GM19025 (cell line): ENCODE results near the gene SLC17A1.

Experiments used
- ATAC-seq: cut with Tn5 transposase; IDR thresholded peaks from one replicate; pipeline ENCODE4 v1.9.1; 2021; ENCODE audit warnings: mild to moderate bottlenecking, low read depth, moderate library complexity; ENCODE audit not compliant: unreplicated experiment

The SLC17A1 gene, protein sequence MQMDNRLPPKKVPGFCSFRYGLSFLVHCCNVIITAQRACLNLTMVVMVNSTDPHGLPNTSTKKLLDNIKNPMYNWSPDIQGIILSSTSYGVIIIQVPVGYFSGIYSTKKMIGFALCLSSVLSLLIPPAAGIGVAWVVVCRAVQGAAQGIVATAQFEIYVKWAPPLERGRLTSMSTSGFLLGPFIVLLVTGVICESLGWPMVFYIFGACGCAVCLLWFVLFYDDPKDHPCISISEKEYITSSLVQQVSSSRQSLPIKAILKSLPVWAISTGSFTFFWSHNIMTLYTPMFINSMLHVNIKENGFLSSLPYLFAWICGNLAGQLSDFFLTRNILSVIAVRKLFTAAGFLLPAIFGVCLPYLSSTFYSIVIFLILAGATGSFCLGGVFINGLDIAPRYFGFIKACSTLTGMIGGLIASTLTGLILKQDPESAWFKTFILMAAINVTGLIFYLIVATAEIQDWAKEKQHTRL

DNA sequence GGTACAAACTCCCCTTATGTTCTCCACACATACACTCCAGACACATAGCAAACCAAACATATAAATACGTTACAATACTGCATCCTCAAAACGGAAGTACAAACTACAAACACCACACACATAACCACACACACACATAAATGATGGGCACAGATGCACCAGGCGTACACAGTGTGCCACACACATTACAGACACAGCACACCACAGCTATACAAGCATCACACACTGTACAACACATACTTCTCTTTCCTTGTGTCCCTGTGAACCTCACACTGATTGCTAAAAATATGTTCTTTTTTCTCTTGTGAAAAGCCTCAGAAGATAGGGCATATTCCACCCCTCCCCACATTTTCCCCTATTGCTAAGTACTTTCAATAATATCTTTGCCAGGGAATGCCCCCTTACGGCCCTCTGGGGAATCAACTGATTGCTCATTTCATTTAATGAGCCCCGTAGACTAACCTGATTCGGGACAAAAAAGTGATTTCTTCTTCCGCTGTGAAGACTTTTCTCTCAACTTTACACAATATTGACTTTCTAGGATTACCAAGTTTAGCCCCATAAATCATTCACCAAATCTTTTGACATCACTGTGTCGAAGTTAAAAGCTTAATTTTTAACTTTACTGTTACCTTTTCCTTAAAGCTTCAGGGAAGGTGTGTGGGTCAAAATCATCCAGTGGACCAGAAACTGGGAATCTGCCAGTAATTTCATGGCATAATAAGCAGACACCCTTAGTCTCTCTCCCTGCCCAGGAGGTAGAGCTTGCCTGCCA, at the start of gene SLC17A1:
TSS of gene SLC17A1 (minus strand) at position 521 of the 775 bp plus-strand sequence. CDS start 1,495 bp downstream, outside the sequence.
- no peak for ATAC-seq

DNA sequence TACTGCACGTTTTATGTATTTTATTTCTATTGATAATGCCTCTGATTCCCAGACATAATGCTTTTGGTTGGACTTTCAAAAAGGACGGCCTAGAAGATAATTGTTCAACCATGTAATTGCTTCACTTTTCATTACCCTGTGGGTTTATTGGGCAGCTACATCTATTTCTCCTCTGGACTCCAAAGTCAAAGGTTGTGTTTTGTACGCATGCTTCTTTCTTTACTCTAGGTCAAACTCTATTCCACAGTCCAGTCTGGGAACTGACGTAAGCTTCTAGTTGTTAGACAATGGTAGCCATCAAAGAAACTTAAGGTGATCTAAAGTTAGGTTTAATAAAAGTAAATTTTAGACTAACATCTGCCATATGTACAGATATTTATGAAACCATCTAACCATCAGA, 48.7 kb upstream of the SLC17A1 start:
- ATAC-seq: no peak

DNA sequence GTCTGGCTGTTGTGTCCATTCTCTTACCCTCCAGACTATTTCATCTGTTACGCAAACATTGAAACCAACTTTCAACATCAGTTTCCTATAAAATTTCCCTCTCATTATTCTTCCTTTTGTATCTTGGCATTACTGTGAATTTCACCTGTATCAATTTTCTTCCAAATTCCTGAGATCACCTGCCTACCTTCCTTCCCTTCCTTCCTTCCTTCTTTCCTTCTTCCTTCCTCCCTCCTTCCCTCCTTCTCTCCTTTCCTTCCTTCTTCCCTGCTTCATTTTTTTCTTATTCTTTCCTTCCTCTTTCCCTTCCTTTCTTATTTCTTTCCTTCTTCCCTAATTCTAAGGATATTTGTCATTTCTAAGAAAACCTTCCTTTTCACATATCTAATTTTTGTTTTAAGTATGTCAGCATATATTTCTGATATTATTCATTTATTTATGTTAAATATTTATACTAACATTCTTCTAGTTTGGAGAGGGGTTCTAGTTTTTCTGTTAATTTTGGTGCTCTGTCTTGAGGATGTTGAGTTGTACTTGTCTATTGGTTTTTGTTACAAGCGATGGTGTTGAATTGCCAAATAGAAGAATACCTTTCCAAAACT, 47.0 kb upstream of the SLC17A1 start:
- ATAC-seq: no peak

DNA sequence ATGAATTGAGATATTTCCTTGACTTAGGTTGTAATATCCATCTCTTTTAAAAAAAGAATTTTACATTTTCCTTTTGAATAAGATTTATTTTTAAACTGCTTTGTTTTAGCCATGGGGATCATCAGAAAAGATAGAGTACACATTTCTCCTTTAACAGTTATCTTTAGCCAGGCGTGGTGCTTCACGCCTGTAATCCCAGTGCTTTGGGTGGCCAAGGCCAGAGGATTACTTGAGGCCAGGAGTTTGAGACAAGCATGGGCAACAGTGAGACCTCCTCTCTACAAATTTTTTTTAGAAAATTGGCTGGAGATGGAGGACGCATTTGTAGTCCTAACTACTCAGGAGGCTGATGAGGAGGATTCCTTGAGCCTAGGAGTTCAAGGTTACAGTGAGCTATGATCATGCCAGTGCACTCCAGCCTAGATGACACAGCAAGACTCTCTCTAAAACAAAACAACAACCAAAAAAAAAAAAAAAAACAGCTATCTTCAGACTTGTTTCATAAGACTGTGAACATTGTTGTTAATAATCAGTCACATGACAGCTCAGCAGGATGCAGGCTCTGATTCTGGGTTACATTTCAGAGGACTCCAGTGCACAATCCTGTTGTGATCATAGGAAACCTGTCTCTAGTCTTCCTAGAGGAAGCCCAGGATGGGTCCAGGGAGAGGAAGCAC, 44.2 kb upstream of the SLC17A1 start:
- ATAC-seq: no peak

DNA sequence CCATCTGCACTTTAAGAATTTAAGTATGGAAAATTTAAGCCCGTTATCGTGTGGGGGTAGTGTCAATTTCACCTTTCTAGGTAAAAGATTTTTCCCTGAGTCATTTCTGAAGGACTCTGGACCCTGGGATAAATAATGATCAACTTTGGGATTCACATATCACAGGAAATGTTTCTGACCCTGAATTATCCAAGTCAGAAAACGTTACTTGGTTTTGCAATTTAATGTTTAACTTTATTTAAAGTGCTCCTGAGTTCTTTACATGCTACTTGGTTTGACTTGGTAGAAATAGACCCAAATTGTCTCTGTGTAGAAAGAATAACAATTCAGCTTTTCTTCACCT, 43.7 kb upstream of the SLC17A1 start:
- no peak for ATAC-seq

DNA sequence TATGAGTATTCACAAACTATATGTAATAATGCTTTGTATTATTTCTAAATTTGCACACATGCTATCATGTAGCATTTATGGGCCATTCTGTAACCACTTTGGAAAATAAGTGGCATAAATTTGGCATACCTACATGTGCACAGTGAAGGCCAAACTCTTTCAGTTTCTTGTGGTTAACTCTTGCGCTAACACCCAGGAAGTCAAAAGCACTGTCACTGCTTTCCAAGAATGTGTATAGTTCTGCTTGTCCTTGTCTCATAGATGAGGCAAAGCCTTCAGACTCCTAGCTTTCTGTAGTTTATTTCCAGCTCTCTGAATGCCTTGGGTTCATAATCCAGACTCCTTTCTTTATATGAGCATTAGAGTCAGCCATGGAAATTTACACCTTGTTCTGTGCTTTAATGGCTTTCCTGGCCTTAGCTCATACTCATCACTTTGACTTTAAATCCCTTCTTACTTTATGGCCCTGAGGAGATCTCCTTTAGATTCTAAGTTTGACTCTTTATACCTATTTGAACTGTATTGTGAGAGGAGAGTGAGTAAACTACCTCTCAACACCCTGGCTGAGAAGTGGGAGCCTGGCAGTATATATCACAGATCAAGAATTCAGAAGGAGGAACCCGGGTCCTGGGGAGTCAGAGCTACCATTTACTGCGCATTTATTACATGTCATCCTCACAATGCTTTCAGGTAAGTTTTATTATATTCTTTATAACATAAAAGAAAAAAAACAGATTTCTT, 43.1 kb upstream of the SLC17A1 start:
- no peak for ATAC-seq

DNA sequence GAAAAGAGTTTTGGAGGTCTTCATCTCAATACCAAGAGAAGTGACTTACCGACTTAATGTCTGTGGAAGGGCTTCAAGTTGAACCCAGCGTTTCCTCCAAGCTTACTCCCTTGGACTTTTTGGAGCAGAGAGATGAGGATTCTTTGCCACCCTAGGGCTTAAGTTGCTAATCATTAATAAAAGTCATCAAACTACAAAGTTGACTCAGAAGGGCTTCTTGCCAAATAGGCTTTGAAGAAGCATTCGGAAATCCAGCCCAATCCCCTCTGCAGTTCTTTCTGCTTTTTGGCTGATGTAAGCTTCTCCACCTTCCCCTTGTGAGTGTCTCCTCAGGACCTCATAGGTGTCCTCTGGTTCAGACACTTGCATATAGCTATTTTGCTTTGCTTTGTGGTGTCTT, 42.3 kb upstream of the SLC17A1 start, which contains the start of gene SLC17A3:
TSS of gene SLC17A3 (minus strand) at position 126 of the 400 bp plus-strand sequence. CDS start 5,856 bp downstream, outside the sequence.
- ATAC-seq: no peak

DNA sequence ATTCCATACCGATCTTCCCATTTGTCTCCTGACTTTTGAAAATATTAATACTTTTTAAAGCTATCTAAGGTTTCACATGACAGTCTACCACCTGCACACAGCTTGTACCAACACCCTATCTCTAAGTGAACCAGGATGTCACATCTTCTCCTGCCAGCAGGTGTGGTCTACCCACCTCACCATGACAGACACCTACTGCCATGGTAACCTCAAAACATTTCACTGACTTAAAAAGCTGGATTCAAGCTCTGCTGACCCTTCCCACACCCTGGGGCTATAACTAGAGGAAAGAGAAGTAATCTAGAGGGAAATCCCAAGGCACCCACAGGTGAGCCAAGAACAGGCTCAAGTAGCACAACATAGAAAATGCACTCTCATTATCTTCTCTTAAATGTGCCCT, 41.0 kb upstream of the SLC17A1 start:
- ATAC-seq: no peak

DNA sequence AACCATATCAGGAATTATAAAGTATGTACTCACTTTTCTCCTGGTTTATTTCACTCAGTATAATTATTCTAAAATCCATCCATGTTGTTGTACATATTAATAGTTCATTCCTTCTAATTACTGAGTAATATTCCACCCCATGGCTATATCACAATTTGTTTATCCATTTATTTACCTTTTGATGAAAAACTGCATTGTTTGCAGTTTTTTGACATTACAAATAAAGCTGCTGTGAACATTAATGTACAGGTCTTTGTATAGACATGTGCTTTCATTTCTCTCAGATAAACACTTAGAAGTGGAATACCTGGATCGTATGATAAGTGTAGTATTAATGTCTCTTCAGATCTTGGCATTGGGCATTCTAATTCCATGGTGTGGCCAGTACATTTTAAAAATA, 38.0 kb upstream of the SLC17A1 start:
- ATAC-seq: no peak

DNA sequence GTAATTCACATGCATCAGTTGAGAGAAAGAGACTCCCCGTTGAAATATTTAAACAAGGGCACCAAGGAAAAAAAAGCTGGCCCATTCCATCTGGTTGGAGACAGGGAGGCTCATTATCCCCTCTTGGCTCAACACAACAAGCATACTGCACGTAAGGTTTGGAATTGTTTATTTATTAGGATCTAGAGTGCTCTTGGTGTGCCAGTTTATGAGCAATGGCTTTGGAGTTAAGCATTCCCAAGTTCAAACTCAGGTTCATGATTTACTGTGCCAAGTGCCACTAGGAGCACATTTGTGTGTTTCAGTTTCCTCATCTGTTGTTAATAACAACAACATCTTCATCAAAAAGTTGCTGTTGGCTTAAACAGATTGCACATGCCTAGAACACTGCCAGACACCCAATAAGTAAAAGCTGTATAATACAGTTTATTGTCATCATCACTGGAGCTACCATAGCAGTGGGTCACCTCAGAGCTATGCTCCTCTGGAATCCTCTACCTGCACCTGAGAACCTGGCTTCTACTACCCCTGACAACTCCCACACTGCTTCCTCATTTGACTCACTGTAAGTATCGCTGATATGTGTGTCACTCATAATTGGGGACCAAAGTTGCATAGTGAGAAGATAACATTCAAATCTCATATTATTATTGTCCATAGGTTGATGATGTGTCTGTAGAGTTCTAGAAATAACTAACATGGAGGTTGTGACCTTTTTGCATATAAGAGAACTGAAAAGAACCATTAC, 36.8 kb upstream of the SLC17A1 start:
- ATAC-seq: no peak

DNA sequence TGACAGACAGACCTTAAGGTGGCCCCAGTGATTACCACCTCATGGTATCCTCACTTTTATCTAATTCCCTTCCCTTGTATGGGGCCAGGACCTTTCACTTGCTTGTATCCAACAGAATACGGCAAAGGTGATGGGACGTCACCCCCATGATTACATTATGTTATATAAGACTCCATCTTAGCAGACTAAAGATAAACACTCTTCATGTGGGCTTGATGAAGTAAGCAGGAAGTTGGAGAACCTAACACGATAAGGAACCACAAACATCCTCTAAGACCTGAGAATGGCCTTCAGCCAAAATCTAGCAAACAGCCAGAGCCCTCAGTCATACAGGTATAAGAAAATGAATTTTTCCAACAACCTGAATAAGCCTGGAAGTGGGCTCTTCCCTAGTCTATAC, 34.2 kb upstream of the SLC17A1 start:
- no peak for ATAC-seq

DNA sequence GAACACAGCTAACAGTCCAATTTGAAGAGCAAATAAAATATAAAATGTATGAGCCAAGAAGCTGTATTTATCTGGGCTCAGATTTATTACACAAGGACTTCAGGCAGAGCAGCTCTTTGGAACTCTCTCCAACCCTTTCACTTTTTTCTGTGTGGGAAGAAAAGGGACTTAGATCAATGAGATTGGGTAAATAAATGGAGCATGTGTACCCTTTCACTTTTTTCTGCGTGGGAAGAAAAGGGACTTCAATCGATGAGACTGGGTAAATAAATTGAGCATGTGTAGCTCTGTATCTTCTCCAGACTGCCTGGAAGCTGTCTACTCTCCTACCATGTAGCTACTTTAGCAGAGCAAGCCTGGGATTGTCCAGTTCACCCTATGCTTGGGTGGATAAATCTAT, 31.5 kb upstream of the SLC17A1 start:
- no peak for ATAC-seq

DNA sequence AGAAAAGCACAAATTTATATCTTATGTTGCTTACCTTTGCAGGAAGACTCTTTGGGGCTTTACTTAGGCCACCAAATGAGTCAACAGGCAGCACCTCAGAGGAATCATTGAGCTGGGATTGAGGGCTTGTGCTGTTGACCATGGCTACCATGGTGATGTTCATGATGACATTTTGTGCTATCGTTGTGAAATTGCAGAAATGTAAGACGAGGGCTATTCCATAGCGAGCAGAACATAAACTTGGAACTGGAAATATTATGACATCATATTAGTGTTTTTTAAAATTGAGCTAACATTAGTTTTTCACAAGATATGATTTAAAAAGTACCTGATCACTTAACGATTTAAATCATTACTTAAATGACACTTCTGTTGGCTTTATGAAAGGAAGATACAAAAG, 30.3 kb upstream of the SLC17A1 start:
- ATAC-seq: no peak

DNA sequence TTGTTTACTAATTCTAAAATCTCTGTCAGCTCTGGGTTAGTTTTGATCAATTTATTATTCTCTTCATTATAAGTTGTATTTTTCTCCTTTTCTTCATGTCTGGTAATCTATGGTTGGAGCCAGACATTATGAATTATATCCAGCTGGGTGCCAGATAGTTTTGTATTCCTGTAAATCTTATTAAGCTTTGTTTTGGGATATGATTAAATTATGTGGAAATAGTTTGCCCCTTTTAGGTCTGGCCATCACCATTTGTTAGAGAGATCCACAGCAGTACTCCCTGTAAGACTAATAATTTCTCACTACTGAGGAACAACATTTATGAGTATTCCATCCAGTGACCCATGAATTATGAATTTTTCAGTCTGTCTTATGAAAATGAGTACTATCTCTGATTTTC, 20.9 kb upstream of the SLC17A1 start:
- no peak for ATAC-seq

DNA sequence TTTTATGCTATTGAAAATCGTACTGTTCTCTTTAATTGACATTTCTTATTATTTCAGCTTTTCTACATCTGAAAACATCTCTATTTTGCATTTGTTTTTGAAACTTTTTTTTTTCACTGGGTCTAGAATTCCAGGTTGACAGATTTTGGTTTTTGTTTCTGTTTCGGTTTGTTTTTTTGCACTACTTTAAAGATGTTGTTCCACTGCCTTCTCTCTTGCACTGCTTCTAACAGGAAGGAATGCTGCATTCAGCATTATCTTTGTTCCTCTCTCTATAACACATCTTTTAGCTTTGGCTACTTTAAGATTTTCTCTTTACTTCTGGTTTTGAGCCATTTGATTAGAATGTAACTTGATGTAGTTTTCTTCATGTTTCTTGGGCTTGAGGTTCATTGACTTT, 20.1 kb upstream of the SLC17A1 start:
- ATAC-seq: no peak

DNA sequence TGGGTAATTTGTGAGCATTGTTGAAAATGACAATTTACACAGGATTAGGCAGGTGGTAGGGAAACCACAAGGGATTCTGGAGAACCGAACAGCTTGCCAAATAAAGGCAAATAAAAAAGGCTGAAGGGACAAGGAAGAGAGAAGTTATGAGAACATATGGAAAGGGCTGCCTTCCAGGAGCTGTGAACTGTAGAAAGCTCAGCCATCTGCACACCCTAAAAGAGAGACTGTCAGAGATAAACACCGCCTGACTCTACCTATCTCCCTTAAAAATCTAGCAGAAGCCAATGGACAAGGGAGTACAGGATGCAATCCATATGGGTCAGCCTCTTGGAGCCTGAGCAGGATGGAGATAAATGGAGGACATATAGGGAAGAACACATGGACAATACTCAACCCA, 12.7 kb upstream of the SLC17A1 start:
- ATAC-seq: no peak

DNA sequence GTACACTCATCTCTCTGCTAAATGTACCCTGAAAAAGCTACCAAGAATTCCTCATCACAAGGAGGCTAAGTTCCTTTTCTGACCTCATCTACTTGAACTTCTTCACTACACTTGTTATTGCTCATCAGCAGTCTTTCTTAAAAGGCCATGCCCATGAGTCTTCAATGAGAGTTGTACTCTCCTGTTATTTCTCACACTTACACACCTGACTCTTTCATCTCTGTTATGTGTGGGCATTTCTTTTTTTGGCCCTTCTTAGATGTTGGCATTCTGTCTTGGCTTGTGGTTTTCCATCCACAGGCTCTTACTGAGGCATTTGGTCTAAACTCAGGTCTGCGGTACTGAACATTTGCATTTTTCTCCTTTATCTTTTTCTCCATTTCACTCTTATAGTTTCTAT, 10.7 kb upstream of the SLC17A1 start:
- ATAC-seq: no peak

DNA sequence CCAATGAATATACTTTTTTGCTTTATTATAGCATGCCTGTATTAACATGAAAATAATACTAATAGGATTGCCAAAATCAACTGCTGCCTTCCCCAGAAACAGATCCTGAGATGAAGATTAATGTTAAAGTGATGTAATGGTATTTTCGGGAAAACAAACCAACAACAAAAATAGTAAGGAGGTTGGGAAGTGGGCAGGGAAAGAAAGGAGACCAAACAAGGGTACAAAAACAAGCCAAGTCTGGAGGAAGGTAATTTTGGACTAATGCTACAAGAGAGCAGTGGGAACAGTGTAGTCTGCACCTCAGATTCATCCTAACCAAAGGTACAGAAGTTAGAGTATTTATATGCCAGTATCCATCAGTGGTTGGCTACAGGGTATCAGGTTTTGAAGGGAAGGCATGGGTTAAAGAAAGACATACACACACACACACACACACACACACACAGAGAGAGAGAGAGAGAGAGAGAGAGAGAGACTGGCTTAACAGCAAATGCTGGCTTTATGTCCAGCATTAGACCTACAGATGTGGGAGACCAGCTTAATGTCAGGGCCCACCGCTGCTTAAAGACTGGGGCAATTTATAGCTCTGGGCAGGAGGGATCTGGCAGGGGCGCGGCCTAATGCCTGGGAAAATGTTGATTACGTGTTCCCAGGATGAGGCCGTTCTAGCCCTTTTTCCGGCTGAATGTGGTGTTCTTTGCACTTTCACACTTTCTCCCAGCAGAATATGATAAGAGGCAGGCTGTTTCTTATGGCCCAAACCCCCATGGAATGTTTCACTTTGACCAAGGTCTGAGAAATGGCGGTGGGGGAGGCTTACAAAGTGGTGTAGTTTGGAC, 3.8 kb upstream of the SLC17A1 start:
- ATAC-seq: no peak

DNA sequence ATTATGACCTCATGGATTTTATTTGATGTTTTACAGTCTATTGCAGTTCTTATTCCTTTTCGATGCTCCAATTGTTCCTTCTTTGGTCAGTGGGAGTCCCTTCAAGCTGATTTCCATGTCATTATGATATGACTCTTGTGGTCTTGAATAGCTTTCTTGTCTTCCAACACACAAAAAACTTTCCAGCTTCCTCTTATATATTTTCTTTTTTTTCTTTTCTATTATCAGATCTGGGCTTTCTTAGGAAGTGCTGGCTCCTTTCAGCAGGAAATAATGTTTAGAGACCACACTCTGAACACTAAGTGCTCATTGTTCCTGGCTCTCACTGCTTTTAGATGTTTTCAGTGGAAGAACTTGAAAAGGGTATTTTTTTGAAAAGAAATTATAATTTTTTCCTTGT, 3.1 kb upstream of the SLC17A1 start:
- no peak for ATAC-seq
